ENCODE results near the gene ADCYAP1R1.
A peak's percentile ranks its signal among the peaks of the same experiment; 100 is the strongest.

ADCYAP1R1 gene

GRCh38 chr7:31051598-31052486 is at the start of gene ADCYAP1R1:
Gene ADCYAP1R1, plus strand, starts transcription at chr7:31052308. Its CDS starts 10,957 bp downstream, at chr7:31063265.
- TF ChIP-seq NFIC (IDR thresholded peaks at IDR 0.05) (no peak), ZBTB7A (IDR thresholded peaks at IDR 0.05; ENCODE audit: low read depth) (peak; percentile 74), CREB1 (IDR thresholded peaks at IDR 0.05; ENCODE audit: low read depth) (no peak), TEAD4 (IDR thresholded peaks at IDR 0.05) (no peak), RAD21 (IDR thresholded peaks at IDR 0.05; ENCODE audit: low read depth) (no peak)

DNA sequence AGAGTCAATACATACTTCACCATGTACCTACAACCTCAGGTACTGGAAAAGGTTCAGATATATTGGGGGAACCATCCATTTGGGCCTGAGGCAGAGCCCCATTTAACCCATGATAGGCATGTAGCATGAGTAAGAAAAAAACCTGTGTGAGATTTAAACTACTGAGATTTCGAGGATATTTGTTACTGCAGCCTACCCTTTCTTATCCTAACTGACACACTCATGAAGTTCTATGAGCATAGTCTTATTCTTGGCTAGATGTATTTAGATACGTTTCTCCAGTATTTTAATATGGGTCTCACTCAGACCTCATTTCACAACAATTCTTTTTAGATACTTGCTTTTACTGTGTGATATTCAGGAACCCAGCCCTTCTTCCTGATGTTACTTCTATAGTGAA is 49.0 kb upstream of the ADCYAP1R1 start:
- TF ChIP-seq TEAD4 (IDR thresholded peaks at IDR 0.05), result no peak
- no peak for TF ChIP-seq TAF1 (IDR thresholded peaks at IDR 0.05; ENCODE audit: low read depth)
- TF ChIP-seq RAD21 (IDR thresholded peaks at IDR 0.05; ENCODE audit: low read depth), result no peak
- TF ChIP-seq YY1 (IDR thresholded peaks at IDR 0.05; ENCODE audit: low read depth), result no peak
- no peak for TF ChIP-seq NFIC (IDR thresholded peaks at IDR 0.05)
- TF ChIP-seq EGR1 (IDR thresholded peaks at IDR 0.05), result no peak
- TF ChIP-seq, protein P1, sequence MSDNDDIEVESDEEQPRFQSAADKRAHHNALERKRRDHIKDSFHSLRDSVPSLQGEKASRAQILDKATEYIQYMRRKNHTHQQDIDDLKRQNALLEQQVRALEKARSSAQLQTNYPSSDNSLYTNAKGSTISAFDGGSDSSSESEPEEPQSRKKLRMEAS (IDR thresholded peaks at IDR 0.05), result no peak
- no peak for TF ChIP-seq FOXM1 (IDR thresholded peaks at IDR 0.05; ENCODE audit: borderline replicate concordance, low read depth)
- TF ChIP-seq CREB1 (IDR thresholded peaks at IDR 0.05; ENCODE audit: low read depth), result no peak
- TF ChIP-seq CEBPB (IDR thresholded peaks at IDR 0.05), result no peak
- TF ChIP-seq, protein P2, sequence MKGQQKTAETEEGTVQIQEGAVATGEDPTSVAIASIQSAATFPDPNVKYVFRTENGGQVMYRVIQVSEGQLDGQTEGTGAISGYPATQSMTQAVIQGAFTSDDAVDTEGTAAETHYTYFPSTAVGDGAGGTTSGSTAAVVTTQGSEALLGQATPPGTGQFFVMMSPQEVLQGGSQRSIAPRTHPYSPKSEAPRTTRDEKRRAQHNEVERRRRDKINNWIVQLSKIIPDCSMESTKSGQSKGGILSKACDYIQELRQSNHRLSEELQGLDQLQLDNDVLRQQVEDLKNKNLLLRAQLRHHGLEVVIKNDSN (IDR thresholded peaks at IDR 0.05), result no peak
- TF ChIP-seq TCF12 (IDR thresholded peaks at IDR 0.05; ENCODE audit: low read depth), result no peak
- no peak for TF ChIP-seq EP300 (IDR thresholded peaks at IDR 0.05; ENCODE audit: borderline replicate concordance)
- TF ChIP-seq ZBTB7A (IDR thresholded peaks at IDR 0.05; ENCODE audit: low read depth), result no peak
- TF ChIP-seq, protein P3, sequence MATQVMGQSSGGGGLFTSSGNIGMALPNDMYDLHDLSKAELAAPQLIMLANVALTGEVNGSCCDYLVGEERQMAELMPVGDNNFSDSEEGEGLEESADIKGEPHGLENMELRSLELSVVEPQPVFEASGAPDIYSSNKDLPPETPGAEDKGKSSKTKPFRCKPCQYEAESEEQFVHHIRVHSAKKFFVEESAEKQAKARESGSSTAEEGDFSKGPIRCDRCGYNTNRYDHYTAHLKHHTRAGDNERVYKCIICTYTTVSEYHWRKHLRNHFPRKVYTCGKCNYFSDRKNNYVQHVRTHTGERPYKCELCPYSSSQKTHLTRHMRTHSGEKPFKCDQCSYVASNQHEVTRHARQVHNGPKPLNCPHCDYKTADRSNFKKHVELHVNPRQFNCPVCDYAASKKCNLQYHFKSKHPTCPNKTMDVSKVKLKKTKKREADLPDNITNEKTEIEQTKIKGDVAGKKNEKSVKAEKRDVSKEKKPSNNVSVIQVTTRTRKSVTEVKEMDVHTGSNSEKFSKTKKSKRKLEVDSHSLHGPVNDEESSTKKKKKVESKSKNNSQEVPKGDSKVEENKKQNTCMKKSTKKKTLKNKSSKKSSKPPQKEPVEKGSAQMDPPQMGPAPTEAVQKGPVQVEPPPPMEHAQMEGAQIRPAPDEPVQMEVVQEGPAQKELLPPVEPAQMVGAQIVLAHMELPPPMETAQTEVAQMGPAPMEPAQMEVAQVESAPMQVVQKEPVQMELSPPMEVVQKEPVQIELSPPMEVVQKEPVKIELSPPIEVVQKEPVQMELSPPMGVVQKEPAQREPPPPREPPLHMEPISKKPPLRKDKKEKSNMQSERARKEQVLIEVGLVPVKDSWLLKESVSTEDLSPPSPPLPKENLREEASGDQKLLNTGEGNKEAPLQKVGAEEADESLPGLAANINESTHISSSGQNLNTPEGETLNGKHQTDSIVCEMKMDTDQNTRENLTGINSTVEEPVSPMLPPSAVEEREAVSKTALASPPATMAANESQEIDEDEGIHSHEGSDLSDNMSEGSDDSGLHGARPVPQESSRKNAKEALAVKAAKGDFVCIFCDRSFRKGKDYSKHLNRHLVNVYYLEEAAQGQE (IDR thresholded peaks at IDR 0.05; ENCODE audit: low read depth), result no peak

GRCh38 chr7:31003721-31004120 is 48.4 kb upstream of the ADCYAP1R1 start:
- TF ChIP-seq, protein P1 (IDR thresholded peaks at IDR 0.05), result no peak
- TF ChIP-seq CEBPB (IDR thresholded peaks at IDR 0.05) (no peak), TEAD4 (IDR thresholded peaks at IDR 0.05) (no peak), RAD21 (IDR thresholded peaks at IDR 0.05; ENCODE audit: low read depth) (no peak), NFIC (IDR thresholded peaks at IDR 0.05) (no peak), FOXM1 (IDR thresholded peaks at IDR 0.05; ENCODE audit: borderline replicate concordance, low read depth) (no peak), YY1 (IDR thresholded peaks at IDR 0.05; ENCODE audit: low read depth) (no peak), CREB1 (IDR thresholded peaks at IDR 0.05; ENCODE audit: low read depth) (no peak), EP300 (IDR thresholded peaks at IDR 0.05; ENCODE audit: borderline replicate concordance) (no peak), TAF1 (IDR thresholded peaks at IDR 0.05; ENCODE audit: low read depth) (no peak), TCF12 (IDR thresholded peaks at IDR 0.05; ENCODE audit: low read depth) (no peak), EGR1 (IDR thresholded peaks at IDR 0.05) (no peak)
- TF ChIP-seq, protein P3 (IDR thresholded peaks at IDR 0.05; ENCODE audit: low read depth), result no peak

DNA sequence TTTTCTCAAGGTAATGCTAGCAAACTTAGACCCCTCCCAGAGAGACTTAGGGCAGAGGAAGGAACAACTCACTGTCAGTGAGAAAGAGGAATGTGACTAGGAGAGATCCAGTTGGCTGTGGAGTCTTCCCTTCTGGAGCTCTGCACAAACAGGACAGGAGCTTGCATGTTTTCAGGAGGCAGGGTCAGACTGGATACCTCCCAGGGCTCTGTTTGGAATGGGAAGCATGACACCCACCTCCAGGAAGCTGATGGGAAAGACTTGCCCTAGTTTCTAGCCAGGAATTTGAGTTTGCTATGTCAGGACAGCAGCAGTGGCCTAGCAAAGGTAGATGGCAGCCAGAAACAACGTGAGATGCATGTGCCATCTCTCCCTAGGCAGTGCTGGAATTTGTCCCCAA is 47.7 kb upstream of the ADCYAP1R1 start:
- TF ChIP-seq EP300 (IDR thresholded peaks at IDR 0.05; ENCODE audit: borderline replicate concordance) (no peak), TEAD4 (IDR thresholded peaks at IDR 0.05) (no peak), TCF12 (IDR thresholded peaks at IDR 0.05; ENCODE audit: low read depth) (no peak), CREB1 (IDR thresholded peaks at IDR 0.05; ENCODE audit: low read depth) (no peak), ZBTB7A (IDR thresholded peaks at IDR 0.05; ENCODE audit: low read depth) (no peak), NFIC (IDR thresholded peaks at IDR 0.05) (no peak), YY1 (IDR thresholded peaks at IDR 0.05; ENCODE audit: low read depth) (no peak), RAD21 (IDR thresholded peaks at IDR 0.05; ENCODE audit: low read depth) (no peak), FOXM1 (IDR thresholded peaks at IDR 0.05; ENCODE audit: borderline replicate concordance, low read depth) (no peak)
- TF ChIP-seq, protein P1 (IDR thresholded peaks at IDR 0.05), result no peak
- TF ChIP-seq, protein P3 (IDR thresholded peaks at IDR 0.05; ENCODE audit: low read depth), result no peak
